Measurements from ENCODE around the gene ATRNL1.

ATRNL1 gene

GRCh38 chr10:115059301-115059898 lies 33.8 kb upstream of the ATRNL1 start:
- H3K4me3 ChIP-seq (ENCODE audit: low read length), result no peak overlapping the region
- no peak for TF ChIP-seq CTCF (IDR thresholded peaks at IDR 0.05; ENCODE audit: insufficient read depth, low read depth, low read length, missing control alignments)
- DNase-seq (ENCODE audit: low read depth), result no peak

GRCh38 chr10:115063701-115064658 lies 29.2 kb upstream of the ATRNL1 start:
- no peak for TF ChIP-seq CTCF (IDR thresholded peaks at IDR 0.05; ENCODE audit: insufficient read depth, low read depth, low read length, missing control alignments)
- H3K4me3 ChIP-seq (ENCODE audit: low read length), result no peak overlapping the region
- no peak for DNase-seq (ENCODE audit: low read depth)

GRCh38 chr10:115065801-115066200 lies 27.4 kb upstream of the ATRNL1 start:
- no peak for DNase-seq (ENCODE audit: low read depth)
- TF ChIP-seq CTCF (IDR thresholded peaks at IDR 0.05; ENCODE audit: insufficient read depth, low read depth, low read length, missing control alignments), result no peak
- no peak overlapping the region for H3K4me3 ChIP-seq (ENCODE audit: low read length)

- DNase-seq (ENCODE audit: low read depth), result no peak
- TF ChIP-seq CTCF (IDR thresholded peaks at IDR 0.05; ENCODE audit: insufficient read depth, low read depth, low read length, missing control alignments), result no peak
Measured at GRCh38 chr10:115066528-115066927, 26.6 kb upstream of the ATRNL1 start.

GRCh38 chr10:115073796-115074195 lies 19.4 kb upstream of the ATRNL1 start:
- H3K4me3 ChIP-seq (ENCODE audit: low read length), result no peak overlapping the region
- no peak for TF ChIP-seq CTCF (IDR thresholded peaks at IDR 0.05; ENCODE audit: insufficient read depth, low read depth, low read length, missing control alignments)
- no peak for DNase-seq (ENCODE audit: low read depth)

More at GRCh38 chr10:115066528-115066927, 26.6 kb upstream of the ATRNL1 start:
- no peak overlapping the region for H3K4me3 ChIP-seq (ENCODE audit: low read length)

- no peak overlapping the region for H3K4me3 ChIP-seq (ENCODE audit: low read length)
- DNase-seq (ENCODE audit: low read depth), result no peak
- no peak for TF ChIP-seq CTCF (IDR thresholded peaks at IDR 0.05; ENCODE audit: insufficient read depth, low read depth, low read length, missing control alignments)
Measured at GRCh38 chr10:115082506-115082905, 10.7 kb upstream of the ATRNL1 start.

Measured in epithelial cell of esophagus (primary cell).